Measurements from ENCODE around the gene LZTS3. TPM values are rescaled to one million over a fixed set of nuclear protein-coding genes. Genes with fewer than 3 reads are reported as not detected.
A peak's percentile ranks its signal among the peaks of the same experiment; 100 is the strongest.
"Not testable (repeated sequence)": the region's sequence is repeated elsewhere in the genome, so short reads cannot be mapped to it uniquely, and the experiment has no call there.

LZTS3 gene
- polyA plus RNA-seq, 3 donors = 16.5 to 20.6 (median 19.9) TPM

- no peak for DNase-seq
Measured at GRCh38 chr20:3168829-3169590, 4.3 kb downstream of the LZTS3 start.

DNA sequence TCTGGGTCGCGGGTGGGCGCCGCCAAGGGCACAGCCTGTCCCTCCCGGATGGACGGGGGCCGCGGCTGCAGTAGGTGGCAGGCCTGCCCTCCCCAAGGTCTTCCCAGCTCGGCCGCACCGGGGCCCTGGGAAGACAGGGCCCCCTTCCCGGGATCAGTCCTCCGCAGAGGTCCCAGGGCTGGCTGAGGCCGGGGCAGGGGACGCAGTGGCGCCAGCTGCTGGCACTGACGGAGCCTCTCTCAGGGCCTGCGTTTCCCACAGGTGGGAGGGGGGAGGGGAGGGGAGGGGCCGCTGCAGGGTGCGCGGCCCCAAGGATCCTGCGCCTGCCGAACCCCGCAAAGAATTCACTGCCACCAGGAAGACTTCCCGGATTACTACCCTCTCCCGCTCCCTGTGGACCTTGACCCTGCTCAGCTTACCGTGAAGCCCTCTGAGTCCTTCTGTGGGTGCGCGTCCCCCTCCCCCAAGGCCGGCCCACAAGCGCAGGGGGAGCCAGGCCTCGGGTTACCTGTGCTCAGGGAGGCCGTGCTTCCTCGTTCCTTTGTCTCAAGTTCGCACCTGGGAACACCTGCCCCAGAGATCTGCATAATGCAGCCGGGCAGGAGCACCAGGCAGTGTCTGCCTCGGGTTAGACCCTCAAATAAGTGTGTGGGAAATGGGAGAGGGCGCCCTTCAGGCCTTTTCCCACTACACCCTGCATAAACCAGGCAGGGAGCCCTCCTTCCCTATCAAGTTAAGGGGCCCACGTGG lies 5.1 kb downstream of the LZTS3 start:
- DNase-seq = peak; percentile 48

GRCh38 chr20:3167738-3168078 lies 5.6 kb downstream of the LZTS3 start:
- no peak for DNase-seq

DNA sequence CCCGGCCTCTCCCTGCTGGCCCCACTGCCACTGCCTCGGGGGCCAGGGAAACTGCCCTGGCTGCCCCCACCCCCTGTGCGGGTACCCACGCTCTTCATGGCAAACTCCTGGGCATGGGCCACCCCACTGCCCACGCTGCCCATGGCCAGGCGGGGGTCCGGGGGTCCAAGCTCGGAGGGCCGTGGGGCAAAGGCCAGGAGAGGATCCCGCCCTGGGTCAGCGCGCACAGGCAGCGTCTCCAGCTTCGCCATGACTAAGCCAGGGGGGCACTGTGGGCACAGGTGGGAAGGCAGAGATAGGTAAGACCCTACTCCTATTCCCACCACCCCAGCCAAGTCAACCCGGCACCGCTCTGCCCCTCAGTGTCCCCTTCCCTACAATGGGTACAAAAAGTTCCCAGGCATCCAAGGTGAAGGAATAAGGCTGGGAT lies 6.4 kb downstream of the LZTS3 start:
- DNase-seq = no peak

GRCh38 chr20:3166338-3166912 lies 6.9 kb downstream of the LZTS3 start:
- no peak for DNase-seq

DNA sequence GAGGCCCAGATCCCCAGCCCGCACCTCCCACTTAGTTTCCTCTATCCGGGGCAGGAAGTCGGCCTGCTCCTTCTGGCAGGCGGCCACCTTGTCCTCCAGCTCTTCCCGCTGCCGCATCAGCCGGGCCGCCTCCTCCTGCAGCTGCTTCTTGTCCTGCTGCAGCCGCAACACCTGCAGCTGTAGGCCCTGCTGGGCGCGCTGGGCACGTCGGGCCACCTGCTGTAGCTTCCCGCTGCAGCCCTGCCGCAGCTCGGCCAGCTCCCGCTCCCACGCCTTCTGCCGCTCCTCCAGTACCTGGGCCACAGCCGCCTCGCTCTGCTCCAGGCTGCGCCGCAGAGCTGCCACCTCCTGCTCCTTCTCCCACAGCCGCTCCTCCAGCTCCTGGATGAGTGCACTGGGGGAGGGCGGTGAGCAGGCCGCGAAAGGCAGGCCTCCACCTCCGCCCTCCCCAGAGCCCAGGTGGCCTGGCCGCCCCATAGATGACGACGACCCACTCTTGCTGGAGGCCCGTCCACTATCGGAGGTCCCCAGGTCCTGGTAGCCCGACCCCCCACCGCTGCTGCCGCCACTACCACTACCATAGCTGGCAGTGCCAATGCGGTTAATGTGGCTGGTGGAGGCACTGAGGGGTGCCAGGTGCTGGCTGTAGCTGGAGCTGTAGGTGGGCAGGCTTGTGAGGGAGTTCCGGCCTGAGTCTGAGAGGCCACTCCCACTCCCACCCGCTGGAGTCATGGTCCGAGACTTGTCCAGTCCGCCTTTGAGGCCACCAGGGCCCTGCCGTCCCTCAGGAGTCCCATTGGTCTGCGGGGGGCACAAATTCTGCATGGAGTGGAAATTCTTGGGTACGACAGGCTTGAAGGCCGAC lies 7.6 kb downstream of the LZTS3 start:
- no peak for DNase-seq

DNA sequence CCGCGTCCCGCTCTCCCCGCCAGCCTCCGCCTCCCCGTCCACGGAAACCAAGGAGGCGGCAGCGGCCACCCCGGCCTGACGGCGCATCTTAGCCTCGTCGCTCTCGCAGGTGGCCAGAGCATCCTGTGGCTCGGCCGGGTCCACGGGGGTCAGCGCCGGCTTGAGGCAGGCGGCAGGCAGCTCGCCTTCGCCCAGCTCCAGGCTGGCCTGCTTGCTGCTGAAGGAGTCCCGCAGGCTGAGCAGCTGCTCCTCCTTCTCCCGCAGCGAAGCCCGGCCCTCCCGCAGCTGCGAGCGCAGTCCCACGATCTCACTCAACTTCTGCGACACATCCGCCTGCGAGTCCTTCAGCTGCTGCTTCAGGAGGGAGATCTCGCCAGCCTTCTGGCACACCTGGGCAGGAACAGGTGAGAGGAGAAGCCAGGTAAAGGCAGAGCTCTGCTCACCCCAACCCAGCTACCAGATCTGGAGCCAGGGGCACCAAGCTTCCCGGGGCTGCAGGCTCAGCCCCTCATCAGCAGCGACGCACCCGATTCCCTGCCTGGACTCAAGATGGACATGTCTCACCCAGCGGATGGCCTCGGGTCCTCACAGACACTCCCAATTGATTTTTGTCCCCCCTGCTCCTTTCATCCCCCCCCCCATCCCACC lies 8.5 kb downstream of the LZTS3 start:
- DNase-seq = no peak

DNA sequence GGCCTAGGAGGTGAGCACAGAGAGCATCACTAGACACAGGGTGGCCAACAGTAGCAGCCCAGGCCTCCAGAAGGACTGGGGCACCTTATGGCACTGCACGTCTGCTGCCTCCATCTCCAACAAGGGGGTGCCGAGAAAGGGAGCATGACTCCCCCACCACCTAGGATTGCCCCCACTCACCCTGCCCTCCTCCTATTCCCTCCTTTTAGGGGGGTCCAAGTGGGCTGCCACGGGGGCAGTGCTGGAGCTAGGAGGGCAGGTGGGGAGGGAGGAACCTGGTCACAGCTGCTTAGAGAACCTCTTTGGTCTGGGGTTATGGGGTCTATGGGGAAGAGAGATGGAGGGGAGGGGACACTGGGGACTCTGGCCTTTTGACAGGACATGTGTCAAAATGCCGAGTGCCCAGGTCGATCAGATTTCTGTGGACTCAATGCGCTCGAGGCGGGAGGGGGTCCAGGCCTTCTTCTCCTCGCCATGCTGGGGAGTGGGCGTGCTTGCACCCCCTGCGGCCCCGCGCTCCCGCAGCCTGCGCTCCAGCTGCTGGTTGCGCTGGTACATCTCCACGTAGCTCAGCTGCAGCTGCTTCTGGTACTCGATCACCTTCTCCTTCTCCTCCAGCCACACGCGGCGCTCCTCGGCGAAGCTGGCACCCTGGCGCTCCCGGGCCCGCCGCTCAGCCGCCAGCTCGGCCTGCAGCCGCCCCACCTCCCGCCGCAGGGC lies 9.1 kb downstream of the LZTS3 start:
- DNase-seq = no peak

DNA sequence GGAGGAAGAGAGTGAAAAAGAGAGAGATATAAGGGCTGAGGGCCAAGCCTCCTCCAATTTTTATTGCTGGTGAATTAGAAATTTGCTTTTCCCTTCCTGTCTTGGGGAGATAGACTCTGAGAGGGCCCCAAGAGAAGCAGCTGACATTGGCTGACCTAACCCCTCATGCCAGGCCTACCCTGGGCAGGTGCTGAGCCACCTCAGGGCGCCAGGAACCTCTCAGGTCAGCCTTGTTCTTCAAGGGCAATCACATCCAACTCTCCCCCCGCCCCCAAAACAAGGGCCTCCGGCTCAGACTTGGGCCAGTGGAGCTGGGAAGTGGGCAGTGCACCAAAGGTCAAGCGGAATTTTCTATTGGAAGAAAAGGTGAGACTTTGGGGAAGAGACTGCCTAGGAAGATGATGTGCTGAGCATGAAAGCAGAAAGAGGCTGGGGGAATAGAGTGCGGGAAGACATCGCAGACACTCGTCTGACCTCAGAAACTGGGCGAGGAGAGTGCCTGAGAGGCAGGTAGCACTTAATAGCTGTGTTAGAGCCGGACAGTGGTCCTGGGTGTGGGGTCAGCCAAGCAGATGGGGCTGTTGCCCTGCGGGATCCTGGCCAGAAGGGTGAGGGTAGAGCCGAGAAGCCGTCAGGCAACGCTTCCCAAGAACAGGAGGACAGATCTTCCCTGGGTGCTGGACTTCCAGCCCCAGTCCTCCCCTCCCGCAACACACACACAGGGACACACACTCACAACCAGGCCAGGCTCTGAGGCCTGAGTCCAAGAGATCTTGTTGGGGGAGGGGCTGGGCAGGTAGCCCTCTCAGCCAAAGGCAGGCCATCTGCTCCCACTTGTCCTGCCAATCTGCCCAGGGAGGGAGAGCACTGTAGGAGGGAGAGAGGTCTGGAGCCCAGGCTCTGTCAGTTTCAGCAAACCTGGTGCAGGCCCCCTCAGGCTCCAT lies 10.0 kb downstream of the LZTS3 start:
- no peak for DNase-seq

DNA sequence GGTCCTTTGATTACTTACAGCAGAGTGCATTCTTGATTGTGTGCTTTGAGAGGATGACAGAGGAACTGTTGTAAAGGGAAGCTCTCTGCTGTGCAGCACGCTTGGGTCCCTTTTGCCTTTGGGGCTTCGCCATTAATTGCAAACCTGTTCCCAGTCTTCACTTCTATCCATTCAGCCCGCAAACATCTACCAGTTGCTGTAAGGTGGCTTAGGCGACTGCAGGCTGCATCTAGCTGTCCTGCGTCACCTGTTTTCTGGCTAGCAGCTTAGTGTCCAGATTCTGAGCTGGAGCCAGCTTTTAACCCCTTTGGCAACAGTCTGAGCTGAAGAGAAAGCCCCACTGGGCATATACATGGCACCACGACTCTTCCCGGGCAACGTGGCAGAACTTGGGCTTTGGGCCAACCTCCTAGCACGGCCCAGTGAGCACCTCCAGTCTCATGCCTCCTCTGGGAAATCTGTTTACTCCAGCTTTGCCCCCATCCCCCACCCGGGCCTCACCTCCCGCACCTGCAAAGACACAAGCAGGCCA lies 11.2 kb downstream of the LZTS3 start:
- no peak for DNase-seq

DNA sequence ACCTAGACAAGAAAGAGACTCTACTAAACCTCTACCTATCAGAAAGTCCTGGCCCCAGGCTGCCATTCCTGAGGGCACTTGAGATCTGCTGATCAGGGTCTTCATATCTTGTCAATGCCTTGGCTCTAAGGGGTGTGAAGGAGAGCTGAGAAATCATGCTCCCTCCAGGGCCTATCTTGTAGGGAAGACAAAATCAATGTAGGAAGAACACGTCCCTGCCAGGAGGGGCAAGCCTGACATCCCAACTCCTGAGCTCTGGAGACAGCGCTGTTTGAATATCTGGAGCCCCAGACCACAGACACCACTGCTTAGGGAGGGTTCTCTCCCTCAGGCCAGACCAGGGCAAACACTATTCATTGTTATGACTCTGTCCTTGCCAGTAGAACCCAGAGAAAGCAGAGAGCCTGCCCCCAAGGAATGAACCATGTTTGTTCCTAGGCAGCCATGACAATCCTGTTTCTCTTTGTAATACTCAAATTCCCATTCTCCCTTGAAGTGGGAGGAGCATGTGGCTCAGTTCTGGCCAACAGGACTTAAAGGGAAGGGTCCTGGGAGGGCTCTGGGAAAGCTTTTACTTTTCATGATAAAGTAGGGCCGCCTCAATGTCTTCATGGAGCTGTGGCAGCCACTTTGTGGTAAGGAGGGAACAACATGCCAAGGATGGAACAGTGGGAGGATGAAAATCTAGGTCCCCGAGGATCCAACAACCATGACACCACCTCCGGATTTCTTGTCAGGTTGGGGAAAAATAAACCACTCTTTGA lies 11.9 kb downstream of the LZTS3 start:
- no peak for DNase-seq

DNA sequence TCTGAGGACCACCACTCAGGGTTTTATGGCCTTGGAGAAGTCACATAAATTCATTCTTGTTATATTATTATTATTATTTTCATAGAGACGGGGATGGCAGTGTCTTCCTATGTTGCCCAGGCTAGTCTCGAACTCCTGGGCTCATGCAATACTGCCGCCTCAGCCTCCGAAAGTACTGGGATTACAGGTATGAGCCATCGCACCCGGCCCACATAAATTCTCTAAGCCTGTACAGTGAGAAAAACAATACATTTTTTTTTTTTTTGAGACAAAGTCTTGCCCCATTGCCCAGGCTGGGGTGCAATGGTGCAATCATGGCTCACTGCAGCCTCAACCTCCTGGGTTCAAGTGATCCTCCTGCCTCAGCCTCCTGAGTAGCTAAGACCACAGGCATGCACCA lies 12.9 kb downstream of the LZTS3 start:
- no peak for DNase-seq

DNA sequence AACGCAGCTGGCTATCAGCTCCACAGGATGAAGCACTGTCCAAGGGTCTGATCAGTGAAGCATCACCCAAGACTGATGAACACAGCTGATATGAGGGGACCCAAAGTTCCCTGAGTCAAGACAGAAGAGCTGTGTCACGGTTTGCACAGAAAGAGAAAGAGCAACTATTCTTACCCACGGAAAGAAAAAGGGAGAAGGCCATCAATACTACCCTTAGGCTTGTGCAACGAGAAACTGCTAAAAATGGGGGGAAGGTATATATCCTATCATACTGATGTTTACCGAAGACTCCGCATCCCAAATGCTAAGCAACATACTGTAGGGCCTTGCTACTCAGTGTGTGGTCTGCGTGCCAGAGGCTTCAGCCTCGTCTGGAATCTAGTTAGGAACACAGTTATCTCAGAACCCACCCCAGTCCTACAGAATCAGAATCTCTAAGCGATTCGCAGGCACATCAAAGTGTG lies 14.3 kb downstream of the LZTS3 start:
- DNase-seq = no peak

DNA sequence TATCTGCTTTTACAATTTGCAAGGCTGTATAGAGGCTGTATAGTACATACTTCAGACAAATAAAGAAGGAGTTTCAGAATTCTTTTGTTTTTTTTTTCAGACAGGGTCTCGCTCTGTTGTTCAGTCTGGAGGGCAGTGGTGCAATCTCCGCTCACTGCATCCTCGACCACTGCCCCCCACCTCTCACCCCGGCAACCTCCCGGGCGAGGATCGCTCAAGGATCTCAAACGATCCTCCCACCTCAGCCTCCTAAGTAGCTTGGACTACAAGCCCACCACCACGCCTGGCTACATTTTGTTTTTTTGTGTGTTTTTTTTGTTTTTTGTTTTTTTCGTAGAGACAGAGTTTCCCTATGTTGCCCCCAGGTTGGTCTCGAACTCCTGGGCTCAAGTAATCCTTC lies 15.5 kb downstream of the LZTS3 start:
- no peak for DNase-seq

DNA sequence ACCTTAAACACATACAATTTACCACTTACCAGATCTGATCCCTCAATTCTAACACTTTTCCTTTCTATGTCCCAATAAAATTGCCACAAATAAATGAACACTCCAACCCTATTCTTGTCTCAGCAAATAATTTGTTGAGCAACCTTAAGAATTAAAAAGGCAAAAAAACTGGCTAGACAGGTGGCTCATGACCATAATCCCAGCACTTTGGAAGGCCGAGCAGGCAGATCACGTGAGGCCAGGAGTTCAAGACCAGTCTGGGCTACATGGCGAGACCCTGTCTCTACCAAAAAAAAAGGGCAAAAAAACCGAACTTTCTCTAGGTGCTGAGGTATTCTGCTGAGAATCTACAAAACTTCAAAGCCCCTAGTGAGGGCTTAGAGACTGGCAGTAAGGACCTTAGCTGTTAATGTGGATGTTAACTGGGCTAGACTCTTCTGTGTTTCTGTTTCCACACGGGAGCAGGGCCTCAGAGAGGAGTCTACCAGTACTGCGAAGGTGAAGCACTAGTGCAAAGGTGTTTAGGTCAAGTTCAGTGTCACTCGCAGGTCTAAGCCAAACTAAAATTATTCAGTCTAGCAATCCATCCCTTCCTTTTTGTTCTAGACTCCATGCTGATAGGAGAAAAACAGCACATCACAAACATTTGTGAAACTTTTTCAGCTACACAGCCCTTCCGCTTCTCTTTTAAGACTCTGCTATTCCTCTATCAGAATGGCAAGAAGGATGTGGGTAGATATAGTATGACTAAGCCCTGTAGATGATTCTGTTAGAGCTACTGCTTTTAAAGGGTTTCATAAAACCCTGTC lies 16.3 kb downstream of the LZTS3 start:
- no peak for DNase-seq

DNA sequence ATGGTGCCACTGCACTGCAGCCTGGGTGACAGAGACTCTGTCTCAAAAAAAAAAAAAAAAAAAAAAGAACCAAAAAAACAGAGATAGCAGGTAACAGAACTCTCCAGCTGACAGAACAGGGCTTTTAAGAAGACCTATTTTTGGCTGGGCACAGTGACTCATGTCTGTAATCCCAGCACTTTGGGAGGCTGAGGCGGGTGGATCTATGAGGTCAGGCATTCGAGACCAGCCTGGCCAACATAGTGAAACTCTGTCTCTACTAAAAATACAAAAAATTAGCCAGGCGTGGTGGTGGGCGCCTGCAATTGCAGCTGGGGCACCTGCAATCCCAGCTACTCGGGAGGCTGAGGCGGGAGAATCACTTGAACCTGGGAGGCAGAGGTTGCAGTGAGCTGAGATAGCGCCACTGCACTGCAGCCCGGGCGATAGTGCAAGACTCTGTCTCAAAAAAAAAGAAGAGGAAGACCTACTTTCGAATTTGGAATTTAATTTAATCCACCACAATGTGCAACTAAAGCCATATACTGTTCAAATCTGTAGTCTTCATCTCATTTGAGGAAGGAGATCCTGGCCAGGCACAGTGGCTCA lies 21.2 kb downstream of the LZTS3 start:
- DNase-seq = not testable (repeated sequence)

- DNase-seq = no peak
Measured at GRCh38 chr20:3150908-3151307, 22.4 kb downstream of the LZTS3 start.
